Measurements from ENCODE around the gene RGL4.

DNA sequence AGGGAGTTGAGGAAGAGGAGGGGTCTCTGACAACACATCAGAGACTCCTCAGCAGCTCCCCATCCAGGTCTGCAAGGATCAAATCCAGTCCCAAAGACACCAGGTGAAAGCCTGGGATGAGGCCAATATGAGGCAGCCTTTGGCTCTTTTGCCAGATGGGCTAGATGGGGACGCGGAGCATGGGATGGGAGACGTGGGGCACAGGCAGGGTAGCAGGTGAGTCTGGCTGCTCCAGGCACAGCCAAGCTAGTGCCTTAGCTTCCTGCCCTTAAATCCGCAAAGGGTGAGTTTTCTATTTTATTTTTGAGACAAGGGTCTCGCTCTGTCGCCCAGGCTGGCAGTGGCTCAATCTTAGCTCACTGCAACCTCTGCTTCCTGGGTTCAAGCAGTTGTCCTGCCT, 39.1 kb upstream of the RGL4 start:
- TF ChIP-seq, protein P1, sequence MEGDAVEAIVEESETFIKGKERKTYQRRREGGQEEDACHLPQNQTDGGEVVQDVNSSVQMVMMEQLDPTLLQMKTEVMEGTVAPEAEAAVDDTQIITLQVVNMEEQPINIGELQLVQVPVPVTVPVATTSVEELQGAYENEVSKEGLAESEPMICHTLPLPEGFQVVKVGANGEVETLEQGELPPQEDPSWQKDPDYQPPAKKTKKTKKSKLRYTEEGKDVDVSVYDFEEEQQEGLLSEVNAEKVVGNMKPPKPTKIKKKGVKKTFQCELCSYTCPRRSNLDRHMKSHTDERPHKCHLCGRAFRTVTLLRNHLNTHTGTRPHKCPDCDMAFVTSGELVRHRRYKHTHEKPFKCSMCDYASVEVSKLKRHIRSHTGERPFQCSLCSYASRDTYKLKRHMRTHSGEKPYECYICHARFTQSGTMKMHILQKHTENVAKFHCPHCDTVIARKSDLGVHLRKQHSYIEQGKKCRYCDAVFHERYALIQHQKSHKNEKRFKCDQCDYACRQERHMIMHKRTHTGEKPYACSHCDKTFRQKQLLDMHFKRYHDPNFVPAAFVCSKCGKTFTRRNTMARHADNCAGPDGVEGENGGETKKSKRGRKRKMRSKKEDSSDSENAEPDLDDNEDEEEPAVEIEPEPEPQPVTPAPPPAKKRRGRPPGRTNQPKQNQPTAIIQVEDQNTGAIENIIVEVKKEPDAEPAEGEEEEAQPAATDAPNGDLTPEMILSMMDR (IDR thresholded peaks at IDR 0.05), result no peak
- TF ChIP-seq EZH2 (IDR thresholded peaks at IDR 0.05; ENCODE audit: borderline replicate concordance, insufficient read depth, low read depth, low read length, poor library complexity, severe bottlenecking), result no peak

All from B cell (primary cell).